H1 (cell line): ENCODE data around the gene BMPR1A. TPM values are rescaled to one million over a fixed set of nuclear protein-coding genes. Genes with fewer than 3 reads are reported as not detected.

ENCODE experiments used
- BCL11A ChIP-seq, 2 experiments: IDR thresholded peaks; one replicate each; pipeline ENCODE4 v1.6.1; 2011; ENCODE audit warnings: low read depth in 2 of 2, low read length in 2 of 2, mild to moderate bottlenecking in 2 of 2
- BRCA1 ChIP-seq: IDR thresholded peaks from 2 replicates; pipeline ENCODE4 v1.6.1; 2012; ENCODE audit warnings: low read depth, low read length, improper control_type of control experiment
- EGR1 ChIP-seq: IDR thresholded peaks from 2 replicates; pipeline ENCODE4 v1.6.1; 2011; ENCODE audit warnings: low read depth, low read length, borderline replicate concordance
- KDM4A ChIP-seq: IDR thresholded peaks from one replicate; pipeline ENCODE4 v1.7.1; 2012; ENCODE audit warnings: low read depth, mild to moderate bottlenecking, moderate library complexity, low read length, inconsistent platforms; ENCODE audit not compliant: severe bottlenecking
- KDM5A ChIP-seq: fragments of 200-600 bp; IDR thresholded peaks from 2 replicates; pipeline ENCODE4 v1.7.1; 2012; ENCODE audit warnings: mild to moderate bottlenecking, low read length, inconsistent platforms, mixed read lengths
- NRF1 ChIP-seq: IDR thresholded peaks from 2 replicates; pipeline ENCODE4 v1.6.1; 2011; ENCODE audit warnings: mild to moderate bottlenecking, low read depth, low read length, improper control_type of control experiment
- RFX5 ChIP-seq: IDR thresholded peaks from 2 replicates; pipeline ENCODE4 v1.6.1; 2011; ENCODE audit warnings: low read depth, low read length, improper control_type of control experiment, borderline replicate concordance
- SIRT6 ChIP-seq: IDR thresholded peaks from one replicate; pipeline ENCODE4 v1.7.1; 2012; ENCODE audit warnings: low read length, inconsistent platforms
- SRF ChIP-seq: IDR thresholded peaks from 2 replicates; pipeline ENCODE4 v1.6.1; 2011; ENCODE audit warnings: mild to moderate bottlenecking, low read depth, low read length, moderate library complexity
- polyA plus RNA-seq, 7 experiments: library from polyadenylated mRNA; depleted of rRNA in 3 of 7; stranded (reverse) in 5 of 7; unstranded in 2 of 7; fragments of >200 nt in 5 of 7; fragments of 200-250 nt in 2 of 7; gene quantifications; 1 replicate in 5 of 7; 2 replicates in 1 of 7; 4 replicates in 1 of 7; pipeline versions ENCODE4 v1.2.1 to v1.2.3, GENCODE V29; 2011 to 2013; ENCODE audit warnings: missing spikeins in 2 of 7, mixed read lengths in 2 of 7
- total RNA-seq: library from RNA; stranded (reverse); fragmentation: NEBNext Ultra II Directional; extraction: Animal tissue kit (Norgen Biotek cat#: 25700); gene quantifications from 2 replicates; pipeline ENCODE4 v1.2.1, GENCODE V29; 2021
- TF ChIP-seq, protein P1 (sequence below), 3 experiments: IDR thresholded peaks; 1 replicate in 2 of 3; 2 replicates in 1 of 3; pipeline versions ENCODE4 v1.5.1 to v1.6.1; 2011; ENCODE audit warnings: low read length in 3 of 3, mild to moderate bottlenecking in 3 of 3, inconsistent platforms in 2 of 3, low read depth in 1 of 3, moderate library complexity in 1 of 3; ENCODE audit not compliant: insufficient read depth in 1 of 3; ENCODE audit errors: control extremely low read depth in 1 of 3

The BMPR1A gene
- total and polyA plus RNA-seq, 2 of the 8 experiments (the other 6 are each of a cell fraction or from before 2014, with no cell fraction given), result 34.4 to 129 TPM

DNA sequence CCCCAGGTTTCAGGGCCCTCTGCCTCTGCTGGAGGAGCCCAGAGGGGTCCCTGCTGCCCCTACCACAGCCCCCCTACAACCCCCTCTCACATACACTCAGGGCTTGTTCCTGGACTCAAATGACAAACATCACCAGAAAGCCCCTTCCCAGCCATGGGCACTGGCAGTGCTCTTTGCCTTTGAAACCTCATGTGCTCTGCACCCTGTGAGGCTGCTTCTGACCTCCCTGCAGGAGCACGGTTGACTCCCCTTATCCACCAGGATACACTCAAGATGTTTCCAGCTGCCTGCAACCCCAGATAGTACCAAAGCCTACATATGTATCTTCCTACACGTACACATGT, 208.4 kb downstream of the BMPR1A start (continued):
- no peak for TF ChIP-seq NRF1
- TF ChIP-seq, protein P1, sequence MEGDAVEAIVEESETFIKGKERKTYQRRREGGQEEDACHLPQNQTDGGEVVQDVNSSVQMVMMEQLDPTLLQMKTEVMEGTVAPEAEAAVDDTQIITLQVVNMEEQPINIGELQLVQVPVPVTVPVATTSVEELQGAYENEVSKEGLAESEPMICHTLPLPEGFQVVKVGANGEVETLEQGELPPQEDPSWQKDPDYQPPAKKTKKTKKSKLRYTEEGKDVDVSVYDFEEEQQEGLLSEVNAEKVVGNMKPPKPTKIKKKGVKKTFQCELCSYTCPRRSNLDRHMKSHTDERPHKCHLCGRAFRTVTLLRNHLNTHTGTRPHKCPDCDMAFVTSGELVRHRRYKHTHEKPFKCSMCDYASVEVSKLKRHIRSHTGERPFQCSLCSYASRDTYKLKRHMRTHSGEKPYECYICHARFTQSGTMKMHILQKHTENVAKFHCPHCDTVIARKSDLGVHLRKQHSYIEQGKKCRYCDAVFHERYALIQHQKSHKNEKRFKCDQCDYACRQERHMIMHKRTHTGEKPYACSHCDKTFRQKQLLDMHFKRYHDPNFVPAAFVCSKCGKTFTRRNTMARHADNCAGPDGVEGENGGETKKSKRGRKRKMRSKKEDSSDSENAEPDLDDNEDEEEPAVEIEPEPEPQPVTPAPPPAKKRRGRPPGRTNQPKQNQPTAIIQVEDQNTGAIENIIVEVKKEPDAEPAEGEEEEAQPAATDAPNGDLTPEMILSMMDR (IDR thresholded peaks at IDR 0.05; ENCODE audit: control extremely low read depth in 1 of 3, insufficient read depth in 1 of 3, low read depth in 1 of 3, low read length in 3 of 3), result no peak
- TF ChIP-seq RFX5, result no peak
- TF ChIP-seq KDM4A, result no peak
- no peak for TF ChIP-seq EGR1
- no peak for TF ChIP-seq BCL11A (IDR thresholded peaks at IDR 0.05; ENCODE audit: low read depth in 2 of 2, low read length in 2 of 2)
- TF ChIP-seq SRF, result no peak
- no peak for TF ChIP-seq KDM5A
- no peak for TF ChIP-seq BRCA1
- no peak for TF ChIP-seq SIRT6
